H1 (cell line): ENCODE data around the gene GRB14.
A peak's percentile ranks its signal among the peaks of the same experiment; 100 is the strongest.

Experiments used
- EP300 ChIP-seq, 2 experiments: IDR thresholded peaks; 1 replicate in 1 of 2; 2 replicates in 1 of 2; pipeline ENCODE4 v1.6.1; 2011 to 2012; ENCODE audit warnings: low read depth in 2 of 2, low read length in 2 of 2, mild to moderate bottlenecking in 2 of 2, borderline replicate concordance in 1 of 2, inconsistent platforms in 1 of 2, moderate library complexity in 1 of 2
- EZH2 ChIP-seq: fragments of 200-600 bp; sonication (generic); IDR thresholded peaks from 2 replicates; pipeline ENCODE4 v1.7.1; 2012; ENCODE audit warnings: low read depth, mild to moderate bottlenecking, moderate library complexity, low read length, inconsistent platforms; ENCODE audit not compliant: severe bottlenecking
- HDAC6 ChIP-seq: IDR thresholded peaks from one replicate; pipeline ENCODE4 v1.7.1; 2012; ENCODE audit warnings: low read depth, mild to moderate bottlenecking, inconsistent platforms, low read length, moderate library complexity
- JUND ChIP-seq: IDR thresholded peaks from 2 replicates; pipeline ENCODE4 v1.6.1; 2011; ENCODE audit warnings: mild to moderate bottlenecking, improper control_type of control experiment, low read length
- KDM5A ChIP-seq: fragments of 200-600 bp; IDR thresholded peaks from 2 replicates; pipeline ENCODE4 v1.7.1; 2012; ENCODE audit warnings: mild to moderate bottlenecking, low read length, inconsistent platforms, mixed read lengths
- POLR2A ChIP-seq, 2 experiments: IDR thresholded peaks; 1 replicate in 1 of 2; 2 replicates in 1 of 2; pipeline ENCODE4 v1.6.1; 2011; ENCODE audit warnings: low read depth in 2 of 2, low read length in 2 of 2, mild to moderate bottlenecking in 2 of 2; ENCODE audit errors: control extremely low read depth in 1 of 2
- POU5F1 ChIP-seq: IDR thresholded peaks from 2 replicates; pipeline ENCODE4 v1.6.1; 2011; ENCODE audit warnings: low read depth, mild to moderate bottlenecking, low read length, moderate library complexity
- RAD21 ChIP-seq, 2 experiments: IDR thresholded peaks in 1 of 2; conservative IDR thresholded peaks in 1 of 2; 2 replicates each; pipeline ENCODE4 v1.6.1; 2011; ENCODE audit warnings: low read depth in 2 of 2, low read length in 2 of 2, improper control_type of control experiment in 1 of 2, inconsistent platforms in 1 of 2, mild to moderate bottlenecking in 1 of 2, moderate library complexity in 1 of 2
- TAF1 ChIP-seq: IDR thresholded peaks from 2 replicates; pipeline ENCODE4 v1.6.1; 2011; ENCODE audit warnings: mild to moderate bottlenecking, low read depth, low read length
- TF ChIP-seq, protein P1 (sequence below), 3 experiments: IDR thresholded peaks; 1 replicate in 2 of 3; 2 replicates in 1 of 3; pipeline versions ENCODE4 v1.5.1 to v1.6.1; 2011; ENCODE audit warnings: low read length in 3 of 3, mild to moderate bottlenecking in 3 of 3, inconsistent platforms in 2 of 3, low read depth in 1 of 3, moderate library complexity in 1 of 3; ENCODE audit not compliant: insufficient read depth in 1 of 3; ENCODE audit errors: control extremely low read depth in 1 of 3
- TF ChIP-seq, protein P2 (sequence below): IDR thresholded peaks from 2 replicates; pipeline ENCODE4 v1.6.1; 2011; ENCODE audit warnings: low read length, improper control_type of control experiment
- TF ChIP-seq, protein P3 (sequence below): IDR thresholded peaks from 2 replicates; pipeline ENCODE4 v1.6.1; 2012; ENCODE audit warnings: low read length, inconsistent platforms
- TF ChIP-seq, protein P4 (sequence below): IDR thresholded peaks from 2 replicates; pipeline ENCODE4 v1.6.1; 2012; ENCODE audit warnings: inconsistent platforms

DNA sequence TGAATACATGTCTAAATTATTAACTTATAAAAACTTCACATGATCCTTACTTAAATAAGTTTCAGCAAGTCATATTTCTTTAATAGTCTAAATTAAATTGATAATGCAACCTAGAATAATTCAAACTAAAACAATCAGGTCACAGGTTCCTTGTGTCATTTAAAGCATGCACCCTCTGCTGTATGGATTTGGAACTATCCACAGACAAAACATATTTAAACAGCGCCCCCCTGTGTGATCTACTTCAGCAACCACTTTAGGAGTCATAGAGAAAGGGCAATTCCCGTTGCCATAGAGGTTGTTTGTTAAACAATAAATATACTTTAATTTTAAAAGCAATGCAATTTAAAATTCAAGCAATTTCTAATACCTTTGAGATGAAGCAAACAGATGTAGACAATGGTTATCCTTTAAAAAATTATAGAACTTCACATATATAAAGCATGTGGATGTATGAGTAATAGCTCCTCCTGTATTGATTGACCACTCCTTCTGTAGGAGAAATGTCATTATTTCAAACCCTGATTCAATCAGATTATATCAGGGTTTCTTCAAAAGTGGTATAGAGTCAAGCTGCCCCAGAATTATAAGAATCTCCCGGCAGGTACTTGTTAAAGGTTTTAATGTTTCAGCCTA is 21.2 kb downstream of the GRB14 start:
- TF ChIP-seq, protein P1, sequence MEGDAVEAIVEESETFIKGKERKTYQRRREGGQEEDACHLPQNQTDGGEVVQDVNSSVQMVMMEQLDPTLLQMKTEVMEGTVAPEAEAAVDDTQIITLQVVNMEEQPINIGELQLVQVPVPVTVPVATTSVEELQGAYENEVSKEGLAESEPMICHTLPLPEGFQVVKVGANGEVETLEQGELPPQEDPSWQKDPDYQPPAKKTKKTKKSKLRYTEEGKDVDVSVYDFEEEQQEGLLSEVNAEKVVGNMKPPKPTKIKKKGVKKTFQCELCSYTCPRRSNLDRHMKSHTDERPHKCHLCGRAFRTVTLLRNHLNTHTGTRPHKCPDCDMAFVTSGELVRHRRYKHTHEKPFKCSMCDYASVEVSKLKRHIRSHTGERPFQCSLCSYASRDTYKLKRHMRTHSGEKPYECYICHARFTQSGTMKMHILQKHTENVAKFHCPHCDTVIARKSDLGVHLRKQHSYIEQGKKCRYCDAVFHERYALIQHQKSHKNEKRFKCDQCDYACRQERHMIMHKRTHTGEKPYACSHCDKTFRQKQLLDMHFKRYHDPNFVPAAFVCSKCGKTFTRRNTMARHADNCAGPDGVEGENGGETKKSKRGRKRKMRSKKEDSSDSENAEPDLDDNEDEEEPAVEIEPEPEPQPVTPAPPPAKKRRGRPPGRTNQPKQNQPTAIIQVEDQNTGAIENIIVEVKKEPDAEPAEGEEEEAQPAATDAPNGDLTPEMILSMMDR (IDR thresholded peaks at IDR 0.05; ENCODE audit: control extremely low read depth in 1 of 3, insufficient read depth in 1 of 3, low read depth in 1 of 3, low read length in 3 of 3), result peak in 2 of 3 experiments; percentile 79 to 99; a peak in 3 of 4 replicates
- no peak for TF ChIP-seq EP300 (IDR thresholded peaks at IDR 0.05; ENCODE audit: borderline replicate concordance in 1 of 2, low read depth in 2 of 2, low read length in 2 of 2)
- TF ChIP-seq RAD21 (IDR thresholded peaks at IDR 0.05 in 1 of 2, conservative IDR thresholded peaks at IDR 0.05 in 1 of 2; ENCODE audit: low read depth in 2 of 2, low read length in 2 of 2), result peak; percentile 66 to 69
- no peak for TF ChIP-seq POLR2A (IDR thresholded peaks at IDR 0.05; ENCODE audit: control extremely low read depth in 1 of 2, low read depth in 2 of 2, low read length in 2 of 2)
- TF ChIP-seq, protein P2, sequence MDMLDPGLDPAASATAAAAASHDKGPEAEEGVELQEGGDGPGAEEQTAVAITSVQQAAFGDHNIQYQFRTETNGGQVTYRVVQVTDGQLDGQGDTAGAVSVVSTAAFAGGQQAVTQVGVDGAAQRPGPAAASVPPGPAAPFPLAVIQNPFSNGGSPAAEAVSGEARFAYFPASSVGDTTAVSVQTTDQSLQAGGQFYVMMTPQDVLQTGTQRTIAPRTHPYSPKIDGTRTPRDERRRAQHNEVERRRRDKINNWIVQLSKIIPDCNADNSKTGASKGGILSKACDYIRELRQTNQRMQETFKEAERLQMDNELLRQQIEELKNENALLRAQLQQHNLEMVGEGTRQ, result no peak
- TF ChIP-seq KDM5A, result no peak
- no peak for TF ChIP-seq TAF1
- no peak for TF ChIP-seq JUND
- no peak for TF ChIP-seq HDAC6
- no peak for TF ChIP-seq POU5F1
- TF ChIP-seq, protein P3, sequence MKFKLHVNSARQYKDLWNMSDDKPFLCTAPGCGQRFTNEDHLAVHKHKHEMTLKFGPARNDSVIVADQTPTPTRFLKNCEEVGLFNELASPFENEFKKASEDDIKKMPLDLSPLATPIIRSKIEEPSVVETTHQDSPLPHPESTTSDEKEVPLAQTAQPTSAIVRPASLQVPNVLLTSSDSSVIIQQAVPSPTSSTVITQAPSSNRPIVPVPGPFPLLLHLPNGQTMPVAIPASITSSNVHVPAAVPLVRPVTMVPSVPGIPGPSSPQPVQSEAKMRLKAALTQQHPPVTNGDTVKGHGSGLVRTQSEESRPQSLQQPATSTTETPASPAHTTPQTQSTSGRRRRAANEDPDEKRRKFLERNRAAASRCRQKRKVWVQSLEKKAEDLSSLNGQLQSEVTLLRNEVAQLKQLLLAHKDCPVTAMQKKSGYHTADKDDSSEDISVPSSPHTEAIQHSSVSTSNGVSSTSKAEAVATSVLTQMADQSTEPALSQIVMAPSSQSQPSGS, result no peak
- TF ChIP-seq, protein P4, sequence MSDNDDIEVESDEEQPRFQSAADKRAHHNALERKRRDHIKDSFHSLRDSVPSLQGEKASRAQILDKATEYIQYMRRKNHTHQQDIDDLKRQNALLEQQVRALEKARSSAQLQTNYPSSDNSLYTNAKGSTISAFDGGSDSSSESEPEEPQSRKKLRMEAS, result no peak
- no peak for TF ChIP-seq EZH2
